Erythroblast (primary cell): ENCODE measurements around the gene RAD18.

ENCODE experiments used
- GATA1 ChIP-seq: IDR thresholded peaks from 2 replicates; pipeline ENCODE4 v1.6.1; 2011; ENCODE audit warnings: low read depth, mild to moderate bottlenecking, control low read depth, low read length, moderate library complexity
- POLR2A ChIP-seq: IDR thresholded peaks from 2 replicates; pipeline ENCODE4 v1.6.1; 2011; ENCODE audit warnings: mild to moderate bottlenecking, low read length

DNA sequence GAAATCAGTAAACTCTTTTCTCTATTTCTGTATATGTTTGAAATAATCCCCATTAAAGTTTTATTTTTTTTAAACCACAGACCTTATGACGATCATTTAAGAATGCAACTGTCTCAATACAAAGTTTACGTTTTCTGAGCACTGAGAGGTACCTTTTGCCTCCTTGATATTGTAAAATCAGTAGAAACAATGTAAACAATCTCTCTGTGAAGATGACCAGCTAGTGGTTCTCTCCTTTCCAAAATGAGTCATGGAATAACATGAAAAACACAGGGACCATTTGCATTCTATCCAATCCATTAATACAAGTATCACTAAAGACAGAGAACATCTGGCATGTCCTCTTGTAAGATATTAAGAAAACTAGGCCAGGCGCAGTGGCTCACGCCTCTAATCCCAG lies 48.8 kb downstream of the RAD18 start:
- TF ChIP-seq POLR2A, result no peak
- no peak for TF ChIP-seq GATA1
